Stimulated activated CD8-positive, alpha-beta memory T cell treated with anti-CD3 and anti-CD28 coated beads, Interleukin-15, amount 100 ng/mL, for 4 hours (primary cell): ENCODE measurements around the gene AFDN.

Experiments used
- DNase-seq, 2 donors: peaks; one replicate each; pipeline ENCODE4 v3.0.0-alpha.2; 2020; ENCODE audit warnings: low read depth in 2 of 2

AFDN gene

DNA sequence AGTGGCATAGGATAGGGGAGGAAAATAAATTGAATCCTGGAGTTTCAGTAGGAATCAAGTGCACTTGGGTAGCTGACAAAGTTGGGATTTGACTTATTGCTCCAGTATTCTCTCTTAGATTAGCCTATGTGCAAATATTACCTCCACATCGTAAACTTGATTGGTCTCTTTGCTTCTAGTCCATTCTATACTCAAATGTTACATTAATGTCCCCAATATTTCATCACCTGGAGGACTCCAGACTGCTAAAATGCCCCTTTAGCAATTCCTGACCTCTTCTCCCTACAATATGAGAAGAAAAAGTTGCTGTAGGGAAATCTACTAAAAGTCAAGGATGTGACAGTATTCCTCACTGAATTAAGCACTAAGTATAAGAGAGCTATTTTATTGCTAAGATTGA lies 16.3 kb downstream of the AFDN start:
- no peak for DNase-seq

DNA sequence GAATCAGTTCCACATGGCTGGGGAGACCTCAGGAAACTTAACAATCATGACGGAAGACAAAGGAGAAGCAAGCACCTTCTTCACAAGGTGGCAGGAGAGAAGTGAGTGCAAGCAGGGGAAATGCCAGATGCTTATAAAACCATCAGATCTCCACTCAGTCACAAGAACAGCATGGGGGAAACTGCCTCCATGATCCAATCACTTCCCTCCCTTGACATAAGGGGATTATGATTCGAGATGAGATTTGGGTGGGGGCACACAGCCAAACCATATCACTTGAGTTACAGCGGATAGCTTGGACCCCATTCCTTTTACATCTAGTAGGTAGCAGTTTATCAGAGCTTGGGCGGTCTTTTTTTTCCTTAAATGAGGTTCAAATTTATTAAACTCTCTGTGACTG lies 19.1 kb downstream of the AFDN start:
- no peak for DNase-seq

DNA sequence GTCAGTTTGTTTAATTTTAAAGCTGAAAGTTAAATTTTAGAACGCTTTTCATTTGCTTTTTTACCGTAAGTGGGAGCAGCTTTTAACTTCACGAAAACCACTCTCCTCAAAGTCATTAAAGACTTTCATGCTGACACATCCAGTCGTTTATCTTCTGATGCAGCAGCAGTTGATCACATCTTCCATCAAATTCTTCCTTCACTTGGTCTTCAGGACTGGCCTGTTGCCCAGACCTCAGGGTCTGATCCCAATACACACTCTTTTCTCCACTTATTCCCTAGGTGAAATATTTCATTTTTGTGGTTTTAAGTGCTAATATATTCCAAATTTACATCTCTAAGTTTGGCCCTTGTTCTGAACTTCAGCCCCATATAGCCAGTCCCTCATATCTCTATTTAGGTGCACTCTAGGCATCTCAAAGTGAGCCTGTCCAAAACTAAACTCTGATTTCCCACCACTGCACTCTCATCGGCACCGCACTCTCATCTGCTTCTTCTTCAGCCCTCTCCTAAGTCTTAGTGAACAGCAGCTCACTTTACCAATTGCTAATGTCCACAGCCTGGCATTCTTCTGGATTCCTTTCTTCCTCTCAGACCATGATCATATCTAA lies 20.4 kb downstream of the AFDN start:
- no peak for DNase-seq

DNA sequence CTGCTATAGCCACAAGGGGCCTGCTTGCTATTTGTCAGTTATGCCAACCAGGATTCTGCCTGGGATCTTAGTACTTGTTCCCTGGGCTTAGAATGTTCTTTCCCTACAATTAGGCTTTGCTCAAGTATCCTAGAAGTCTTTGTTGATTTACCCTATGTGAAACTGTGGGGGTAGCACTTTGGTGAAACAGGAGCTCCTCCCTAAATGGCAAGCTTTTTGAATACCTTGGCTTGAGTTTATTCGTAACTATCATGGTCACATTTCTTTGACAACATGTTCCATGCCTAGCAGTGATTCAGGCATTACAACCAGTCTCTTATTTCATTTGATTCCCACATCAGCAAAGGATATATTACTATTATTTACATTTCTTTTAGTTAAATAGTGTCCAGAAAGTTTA lies 21.2 kb downstream of the AFDN start:
- no peak for DNase-seq

DNA sequence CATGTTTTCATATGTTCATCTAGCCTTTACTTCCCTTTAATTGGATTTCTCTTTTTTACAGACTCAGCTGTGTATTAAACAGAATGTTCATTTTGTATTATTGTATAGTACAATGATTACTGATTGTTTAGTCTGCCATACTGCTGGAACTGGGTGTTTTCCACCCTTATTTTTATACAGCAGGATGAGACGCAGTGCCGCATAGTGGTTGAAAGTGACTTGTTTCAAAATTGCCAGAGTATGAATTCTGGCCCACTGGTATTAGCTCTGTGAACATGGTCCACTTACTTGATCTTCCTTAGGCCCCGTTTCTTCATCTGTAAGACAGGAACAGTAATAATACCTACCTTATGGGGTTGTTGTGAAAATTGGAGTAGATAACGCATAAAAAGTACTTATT lies 22.1 kb downstream of the AFDN start:
- no peak for DNase-seq

DNA sequence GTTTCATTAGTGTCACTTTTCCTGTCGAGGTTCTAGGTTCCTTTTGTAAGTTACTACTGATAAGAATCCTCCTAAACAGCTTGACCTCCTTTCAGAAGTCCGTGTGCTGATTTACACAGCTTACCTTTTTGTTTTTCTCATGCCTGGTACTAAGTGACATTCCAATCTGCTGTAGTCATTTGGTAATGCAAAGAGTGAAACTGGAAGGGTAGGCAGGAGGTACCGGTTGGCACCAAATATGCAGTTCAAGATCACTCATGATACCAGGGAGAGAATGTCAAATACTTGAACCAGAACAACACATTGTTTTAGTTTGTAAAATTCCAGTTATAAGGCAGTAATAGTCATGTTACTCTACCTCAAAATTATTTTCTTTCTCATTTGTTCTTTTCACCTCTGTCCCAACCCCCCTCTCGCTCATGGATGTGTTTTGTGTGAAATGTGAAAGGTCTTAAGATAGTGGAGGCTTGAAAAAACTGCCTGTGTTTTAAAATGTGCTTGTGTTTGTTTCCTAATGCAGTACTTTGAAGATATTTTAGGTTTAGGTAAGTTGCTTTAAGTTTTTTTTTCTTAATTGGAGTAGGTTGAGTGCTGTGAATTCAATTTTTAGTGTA lies 23.2 kb downstream of the AFDN start:
- no peak for DNase-seq

DNA sequence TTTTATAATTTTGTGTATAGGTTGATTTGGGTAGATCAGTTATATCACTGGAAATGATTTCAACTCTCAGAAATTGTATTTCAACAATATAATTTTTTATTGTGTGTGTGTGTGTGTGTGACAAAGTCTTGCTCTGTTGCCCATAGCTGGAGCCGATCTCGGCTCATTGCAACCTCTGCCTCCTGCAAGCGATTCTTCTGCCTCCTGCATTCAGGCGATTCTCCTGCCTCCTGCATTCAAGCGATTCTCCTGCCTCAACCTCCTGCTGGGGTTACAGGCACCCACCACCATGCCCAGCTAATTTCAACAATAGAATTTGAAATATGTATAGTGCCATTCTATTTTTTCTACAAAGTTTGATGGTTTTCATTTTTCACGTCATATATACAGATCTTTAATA lies 24.1 kb downstream of the AFDN start:
- no peak for DNase-seq

DNA sequence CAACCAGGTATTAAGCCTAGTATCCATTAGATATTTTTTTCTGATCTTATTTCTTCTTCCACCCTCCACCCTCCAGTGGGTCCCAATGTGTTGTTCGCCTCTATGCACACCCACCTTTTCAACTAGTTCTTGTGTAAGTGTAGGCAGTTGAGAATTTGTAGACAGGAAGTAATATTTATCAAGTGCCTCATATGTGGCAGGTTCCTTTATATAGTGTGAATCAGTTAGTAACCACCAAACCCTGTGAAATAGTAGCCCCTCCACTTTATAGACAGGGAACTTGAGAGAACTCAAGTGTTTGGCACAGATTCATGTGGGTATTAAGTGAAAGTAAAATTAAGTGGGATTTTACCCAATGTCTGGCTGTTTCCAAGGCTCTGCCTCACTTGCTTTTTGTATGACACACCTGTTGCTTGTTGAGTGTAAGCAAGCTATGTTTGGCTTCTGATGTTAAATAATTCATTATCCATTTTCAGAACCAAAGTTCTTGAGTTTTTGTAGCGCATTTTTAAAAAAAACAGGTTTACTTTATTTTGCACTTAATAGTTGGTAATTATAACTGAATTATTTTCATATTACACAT lies 24.8 kb downstream of the AFDN start:
- DNase-seq = no peak

DNA sequence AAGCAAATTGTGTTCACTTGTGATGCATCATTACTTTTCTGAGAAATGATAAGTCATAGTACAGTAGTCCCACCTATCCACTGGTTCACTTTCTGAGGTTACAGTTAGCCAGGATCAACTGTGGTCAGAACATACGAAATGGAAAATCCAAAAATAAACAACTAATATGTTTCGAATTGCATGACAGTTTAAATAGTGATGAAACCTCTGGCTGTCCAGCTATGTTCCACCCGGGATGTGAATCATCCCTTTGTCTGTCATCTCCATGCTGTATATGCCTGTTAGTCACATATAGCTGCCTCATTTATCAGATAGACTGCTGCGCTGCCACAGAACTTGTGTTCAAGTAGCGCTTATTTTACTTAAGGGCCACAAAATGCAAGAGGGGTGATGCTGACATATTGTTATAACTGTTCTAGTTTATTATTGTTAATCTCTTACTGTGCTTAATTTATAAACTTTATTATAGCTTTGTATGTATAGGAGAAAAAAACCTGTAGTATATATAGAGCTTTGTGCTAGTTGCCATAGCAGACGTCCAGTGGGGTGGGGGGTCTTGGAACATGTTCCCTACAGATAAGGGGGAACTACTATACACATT lies 29.2 kb downstream of the AFDN start:
- no peak for DNase-seq

DNA sequence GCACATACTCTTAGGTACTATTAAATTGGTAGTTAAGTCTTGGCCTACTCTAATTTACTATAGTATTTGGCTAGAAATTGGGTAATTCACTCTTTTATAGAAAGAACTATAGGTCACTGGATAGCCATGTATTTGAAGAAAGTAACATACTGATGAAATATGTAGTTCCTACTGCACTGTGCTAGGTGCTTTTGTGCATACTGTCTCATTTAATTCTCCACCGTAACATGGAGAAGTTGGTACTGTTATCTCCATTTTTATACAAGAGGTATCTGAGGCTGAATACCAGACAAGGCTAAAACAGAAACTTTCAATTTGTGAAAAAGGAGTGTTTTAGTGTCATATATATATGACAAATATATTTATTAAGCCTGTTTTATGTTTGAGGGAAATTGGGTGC lies 29.8 kb downstream of the AFDN start:
- no peak for DNase-seq

DNA sequence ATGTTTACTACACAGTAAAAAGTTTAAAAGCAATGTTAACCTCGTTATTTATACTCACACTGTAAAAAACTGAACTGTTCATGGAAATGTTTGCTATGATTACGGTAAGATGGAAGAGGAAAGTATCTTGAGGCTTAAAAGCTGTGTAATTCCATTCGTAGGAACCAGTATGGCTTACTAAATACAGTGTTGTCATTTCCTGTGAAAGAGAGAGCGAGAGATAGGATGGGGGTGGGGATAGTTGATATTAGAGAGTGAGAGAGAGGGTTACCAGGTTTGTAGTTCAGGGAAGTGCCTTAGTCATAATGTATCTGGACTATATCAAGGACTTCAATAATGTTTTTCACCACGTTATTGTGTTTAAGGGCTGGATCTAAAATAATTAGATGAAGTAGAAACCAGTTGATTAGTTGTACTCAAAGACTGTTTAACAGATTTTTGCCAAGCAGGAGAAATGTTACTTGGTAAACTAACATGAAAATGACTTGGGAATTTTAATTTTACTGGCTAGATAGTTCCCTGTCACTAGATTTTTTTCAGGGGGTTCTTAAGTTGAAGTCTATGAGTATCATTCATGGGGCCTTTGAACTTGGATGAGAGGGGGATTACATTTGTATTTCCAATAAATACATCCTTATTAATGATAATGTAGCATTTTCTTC lies 30.4 kb downstream of the AFDN start:
- DNase-seq = no peak

DNA sequence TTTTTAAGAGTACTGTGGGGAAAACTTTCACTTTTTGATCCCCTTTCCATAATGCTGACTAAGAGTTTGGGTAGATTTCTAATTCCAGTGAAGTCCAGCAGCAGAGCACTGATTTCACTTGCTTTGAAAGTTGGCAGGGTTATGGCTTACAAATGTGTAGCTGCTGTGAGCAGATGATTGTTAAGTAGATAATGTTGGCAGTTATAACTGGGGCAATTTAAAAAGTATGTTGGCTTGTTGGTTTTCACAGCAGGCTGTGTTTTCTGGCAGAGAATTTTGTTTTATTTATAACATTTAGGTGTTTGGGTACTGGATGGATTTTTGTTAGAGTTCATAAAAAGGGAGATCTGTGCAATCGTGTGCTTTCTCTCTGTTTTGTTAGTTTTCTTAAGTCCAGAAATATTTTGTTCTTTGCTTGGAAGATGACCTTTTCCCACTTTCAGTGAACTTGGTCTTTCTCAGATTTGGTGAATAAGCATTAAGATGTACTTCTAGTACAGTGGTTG lies 31.4 kb downstream of the AFDN start:
- no peak for DNase-seq

DNA sequence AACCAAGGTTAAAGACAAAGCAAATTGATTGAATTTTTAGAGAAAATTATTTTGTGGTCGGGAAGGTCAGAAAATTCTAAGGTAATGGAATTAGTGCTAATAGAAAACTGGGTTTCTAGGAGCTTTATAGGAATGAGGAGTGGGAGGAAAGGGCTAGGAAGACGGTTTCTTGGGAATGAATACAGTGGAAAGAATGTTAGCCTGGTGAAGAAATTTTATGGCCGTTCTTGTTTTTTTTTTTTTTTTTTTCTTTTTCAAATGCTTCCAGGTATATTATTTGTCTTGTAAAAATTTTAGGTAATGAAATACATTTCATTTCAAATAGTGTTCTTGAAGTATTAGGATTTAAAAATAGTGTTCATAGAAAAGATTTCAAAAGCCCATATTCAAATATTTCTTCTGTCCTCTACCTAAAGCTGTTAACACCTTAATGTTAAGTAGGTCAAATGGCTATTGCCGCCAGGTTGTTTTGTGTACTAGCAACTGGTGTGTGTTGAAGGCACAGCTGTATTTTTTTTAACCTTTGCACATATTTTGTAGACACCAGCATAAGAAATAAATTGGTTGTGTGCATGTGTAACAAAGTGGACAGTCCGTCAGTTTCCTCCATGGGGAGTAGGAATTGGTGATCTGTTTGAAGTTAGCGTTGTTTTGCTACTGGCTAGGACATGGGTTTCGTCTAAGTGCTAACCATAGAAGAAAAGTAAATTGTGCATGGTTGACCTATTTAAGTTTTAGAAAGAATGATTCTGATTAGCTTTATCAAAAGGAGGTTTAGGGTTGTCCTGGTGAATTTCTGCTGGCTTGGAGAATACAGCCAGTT lies 32.3 kb downstream of the AFDN start:
- DNase-seq = no peak

DNA sequence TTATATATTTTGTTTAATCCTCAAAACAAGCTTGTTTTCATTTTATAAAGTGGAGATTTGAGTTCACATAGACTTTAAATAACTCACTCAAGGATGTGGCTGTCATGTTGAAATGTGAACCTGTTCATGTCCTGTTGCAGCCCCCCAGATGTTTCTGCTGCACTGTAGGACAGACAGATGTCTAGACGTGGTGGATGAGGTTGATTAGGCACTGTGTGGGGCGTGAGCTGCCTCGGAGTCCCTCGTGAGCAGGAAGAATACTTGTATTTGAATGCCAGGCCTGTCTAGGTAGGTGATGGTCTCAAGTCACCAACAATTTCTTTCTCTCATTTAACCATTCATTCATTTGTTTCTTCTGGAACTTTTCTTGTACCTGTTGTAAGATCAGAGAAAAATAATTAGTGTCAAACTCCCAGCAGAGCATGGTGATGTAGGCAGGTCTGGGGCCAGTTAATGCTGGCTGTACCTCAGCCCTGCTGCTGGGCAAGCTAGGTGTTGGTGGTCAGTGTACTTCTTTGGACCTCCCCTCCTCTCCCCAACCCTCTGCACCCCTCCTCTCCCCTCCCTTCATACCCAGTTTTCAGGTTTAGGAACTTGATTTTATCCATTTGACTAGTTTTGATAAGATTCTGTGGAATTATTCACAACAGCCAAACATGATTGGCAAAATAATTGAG lies 34.0 kb downstream of the AFDN start:
- DNase-seq = no peak

DNA sequence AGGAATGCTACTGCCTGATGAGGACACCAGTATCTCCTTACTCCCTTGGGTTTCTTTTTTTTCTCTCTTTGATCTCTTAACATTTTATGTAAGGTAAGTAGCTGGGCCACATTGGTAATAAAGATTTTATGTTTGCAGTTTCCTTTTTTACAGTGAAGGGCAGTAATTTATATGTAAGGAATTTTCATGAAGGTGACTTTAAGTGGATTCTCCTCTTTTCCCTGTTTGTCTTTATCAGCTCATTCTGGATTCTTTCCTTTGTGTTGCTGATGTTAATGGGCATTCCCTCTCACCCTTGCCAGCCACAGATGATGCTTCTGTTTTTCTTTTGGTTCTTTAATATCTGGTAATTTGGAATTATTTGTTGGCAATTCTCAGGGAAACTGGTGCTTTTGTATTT lies 34.7 kb downstream of the AFDN start:
- DNase-seq = no peak

DNA sequence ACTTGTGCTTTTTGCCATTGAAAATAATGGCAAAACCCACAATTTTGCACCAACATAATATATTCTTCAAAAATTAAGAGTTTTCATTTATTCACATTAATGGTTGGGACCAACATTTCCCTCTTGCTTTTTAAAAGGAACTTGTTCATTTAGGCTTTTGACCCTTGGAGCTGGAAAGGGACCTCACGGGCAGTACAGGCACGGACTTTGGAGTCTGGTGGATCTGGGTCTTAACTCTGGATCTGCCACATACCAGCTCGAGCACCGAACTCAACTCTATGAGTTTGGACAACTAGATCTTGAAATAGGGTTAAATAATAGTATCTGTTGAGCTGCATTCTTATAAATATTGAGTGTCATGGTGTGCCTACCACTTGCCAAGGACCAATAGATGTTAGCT lies 37.2 kb downstream of the AFDN start:
- DNase-seq = no peak

DNA sequence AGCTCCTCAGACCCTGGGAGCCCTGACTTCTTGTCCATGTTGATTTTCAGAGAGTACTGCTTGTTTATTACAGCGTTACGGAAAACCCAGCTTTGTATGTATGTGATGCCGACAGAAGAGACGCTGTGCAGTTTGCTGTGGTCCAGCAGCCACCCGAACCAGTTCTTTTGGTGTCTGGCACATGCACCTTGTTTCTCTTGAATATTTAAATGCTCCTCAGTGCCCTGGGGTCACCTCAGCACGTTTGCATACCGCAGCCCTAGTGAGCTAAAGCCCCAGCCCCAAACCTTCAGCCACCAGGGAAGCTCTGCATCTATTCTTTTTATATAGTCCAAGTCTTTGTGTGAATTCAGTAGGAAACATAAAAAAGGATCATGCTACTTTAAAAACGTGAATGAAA lies 39.9 kb downstream of the AFDN start:
- DNase-seq = no peak

DNA sequence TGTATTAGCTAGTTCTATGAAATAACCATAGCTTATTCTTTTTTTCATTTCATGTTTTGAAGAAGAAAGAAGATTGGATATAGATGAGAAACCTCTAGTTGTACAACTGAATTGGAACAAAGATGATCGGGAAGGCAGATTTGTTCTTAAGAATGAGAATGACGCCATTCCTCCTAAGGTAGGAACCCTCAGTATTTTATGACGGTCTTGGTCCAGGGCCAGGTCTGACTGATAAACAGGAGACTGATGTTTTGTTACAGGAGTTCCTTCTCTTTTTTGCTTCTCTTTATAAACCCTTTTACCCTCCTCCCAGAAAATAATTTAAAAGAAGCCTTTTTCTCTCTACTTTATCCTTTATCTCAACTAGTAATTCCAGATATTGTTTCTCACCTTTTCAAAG lies 43.6 kb downstream of the AFDN start:
- no peak for DNase-seq

DNA sequence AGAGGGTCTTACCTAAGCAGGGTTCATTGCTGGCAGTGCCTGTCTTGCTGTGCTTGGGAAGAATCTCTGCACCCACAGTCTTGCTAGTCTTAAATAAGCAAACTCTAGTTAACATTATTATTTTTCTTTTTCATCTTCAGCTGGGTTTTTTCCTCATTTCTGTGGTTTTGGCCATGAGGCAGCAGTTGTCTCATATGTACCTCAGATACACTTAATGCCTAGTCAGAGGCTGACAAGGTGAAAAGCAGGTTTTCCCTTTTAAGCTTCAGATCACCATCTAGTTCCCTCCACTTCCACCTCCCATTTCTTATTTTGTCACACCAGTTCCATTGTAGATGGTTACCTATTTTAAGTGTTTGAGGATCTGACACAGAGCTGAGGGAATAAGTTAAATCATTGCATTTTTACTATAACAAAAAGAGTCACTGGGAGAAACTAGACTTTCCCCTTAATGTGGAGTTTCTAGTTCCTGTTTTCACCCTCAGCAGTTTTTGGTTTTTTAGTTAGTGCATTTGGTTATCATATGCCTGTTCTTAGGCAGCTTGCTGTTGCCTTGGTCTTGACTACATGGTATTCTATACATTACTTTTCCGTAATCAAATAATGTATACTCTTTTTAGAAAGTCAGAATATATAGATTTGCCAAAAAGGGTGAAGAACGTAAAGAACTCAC lies 46.0 kb downstream of the AFDN start:
- no peak for DNase-seq

DNA sequence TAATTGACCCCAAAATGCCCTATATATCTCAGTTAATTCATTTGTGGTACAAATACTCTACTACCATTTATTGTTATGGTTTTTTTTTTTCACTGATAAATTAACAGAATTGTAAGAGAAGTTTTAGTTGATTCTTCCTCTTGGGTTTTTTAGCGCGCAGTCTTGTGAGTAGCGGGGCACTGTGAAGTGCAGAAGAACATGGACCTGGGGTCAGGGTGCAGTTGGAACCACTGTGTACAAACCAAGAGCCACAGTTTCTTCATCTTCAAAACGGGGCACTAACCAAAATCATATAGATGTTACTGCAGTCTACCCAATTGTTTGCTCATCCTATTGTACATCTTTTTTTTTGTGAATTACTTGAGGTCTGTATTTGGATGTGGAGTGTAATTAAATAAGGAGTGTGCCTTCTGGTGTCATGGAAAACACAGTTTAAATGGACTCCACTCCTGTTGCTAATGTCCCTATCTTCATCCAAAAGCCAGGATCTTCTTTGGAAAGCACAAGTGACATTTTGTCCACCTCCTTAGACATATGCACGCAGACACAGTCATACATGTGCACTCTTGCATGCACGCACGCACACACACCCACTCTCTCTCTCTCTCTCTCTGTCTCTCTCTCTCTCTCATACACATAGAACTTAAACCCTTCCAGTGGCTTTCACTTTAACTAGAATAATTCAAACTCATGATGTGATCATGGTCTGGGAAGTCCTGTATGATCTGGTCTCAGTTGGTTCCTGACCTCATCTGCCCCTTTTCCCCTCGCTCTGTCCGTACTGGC lies 51.5 kb downstream of the AFDN start:
- no peak for DNase-seq
